Measurements from ENCODE around the gene CCDC57.

CCDC57 gene

DNA sequence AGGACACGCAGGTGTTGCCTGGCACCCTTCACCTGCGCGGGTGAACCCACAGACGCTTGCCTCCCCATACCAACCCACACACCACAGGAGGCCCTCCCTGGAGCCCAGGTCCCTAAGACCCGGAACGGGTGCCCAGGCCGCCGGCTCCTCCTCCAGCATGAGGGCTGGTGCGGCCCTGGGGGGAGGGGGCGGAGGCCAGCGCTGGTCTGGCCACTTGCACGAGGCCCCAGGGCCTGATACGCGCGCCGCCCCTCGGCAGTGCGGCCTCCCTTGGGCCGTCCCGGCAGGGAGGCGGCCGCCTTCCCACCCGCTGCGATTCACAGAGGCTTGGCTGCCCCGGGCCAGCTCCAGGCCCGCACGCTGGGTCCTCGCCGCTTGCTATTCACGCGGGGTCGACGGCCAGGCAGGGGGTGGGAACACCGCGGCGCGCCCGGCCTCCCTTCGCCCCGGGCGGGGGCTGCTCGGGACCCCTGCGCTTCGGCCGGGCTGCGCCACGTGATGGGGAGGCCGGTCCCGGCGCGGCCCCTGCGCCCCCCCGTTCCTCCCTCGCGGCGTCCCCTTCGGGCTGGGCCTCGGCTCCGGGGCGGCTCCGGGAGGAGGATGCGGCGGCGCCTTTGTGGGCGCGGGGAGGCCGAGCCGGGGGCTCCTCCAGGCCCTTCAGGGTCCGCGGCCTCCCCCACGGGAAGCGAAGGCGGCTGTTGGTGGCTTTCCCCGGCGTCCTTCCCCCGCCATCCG, 115.3 kb downstream of the CCDC57 start:
- peak overlapping the region; percentile 55 for H3K27ac Mint-ChIP-seq
- DNase-seq: peak; percentile 52
- H3K9me3 Mint-ChIP-seq: no peaks in the 10 kb centered on the region
- peaks cover 13% of the 10 kb centered on the region for H3K36me3 Mint-ChIP-seq
- CTCF ChIA-PET: no interaction called here
- H3K4me3 Mint-ChIP-seq: peak overlapping the region; percentile 74
- peaks cover 19% of the 10 kb centered on the region for H3K4me1 Mint-ChIP-seq
- no peaks in the 10 kb centered on the region for H3K27me3 Mint-ChIP-seq

DNA sequence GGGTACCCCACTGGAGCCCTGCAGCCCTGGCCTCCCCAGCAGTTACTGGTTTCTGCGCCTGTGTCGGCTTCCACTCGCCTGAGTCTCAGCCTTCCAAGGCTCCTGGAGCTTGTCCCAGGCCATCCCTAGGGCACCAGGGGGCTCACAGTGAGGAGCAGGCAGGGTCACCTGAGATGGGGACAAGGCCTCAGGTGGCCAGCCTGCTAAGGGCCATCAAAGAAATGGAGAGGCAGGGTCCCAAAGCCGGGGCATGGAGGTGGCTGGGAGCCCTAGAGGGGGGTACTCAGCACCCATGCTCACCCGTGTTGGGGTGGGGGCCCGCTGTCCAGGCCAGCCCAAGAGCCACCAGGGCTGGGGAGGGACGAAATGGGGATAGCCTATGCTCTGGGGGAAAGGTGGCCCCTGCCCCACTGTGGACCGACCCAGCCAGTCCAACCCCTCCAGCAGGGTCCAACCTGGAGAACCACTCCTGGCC, 115.9 kb downstream of the CCDC57 start:
- H3K4me3 Mint-ChIP-seq: peak overlapping the region; percentile 72
- CTCF ChIA-PET: interaction anchor here (0.9 to 1.6 kb wide), 2 partner anchors 9 to 57 kb away, joined by 3 to 5 read pairs; no protein-coding TSS in a partner anchor
- H3K4me1 Mint-ChIP-seq: peaks cover 17% of the 10 kb centered on the region
- no peaks in the 10 kb centered on the region for H3K27me3 Mint-ChIP-seq
- H3K36me3 Mint-ChIP-seq: peaks cover 14% of the 10 kb centered on the region
- H3K27ac Mint-ChIP-seq: peak overlapping the region; percentile 55
- H3K9me3 Mint-ChIP-seq: no peaks in the 10 kb centered on the region
- no peak for DNase-seq

DNA sequence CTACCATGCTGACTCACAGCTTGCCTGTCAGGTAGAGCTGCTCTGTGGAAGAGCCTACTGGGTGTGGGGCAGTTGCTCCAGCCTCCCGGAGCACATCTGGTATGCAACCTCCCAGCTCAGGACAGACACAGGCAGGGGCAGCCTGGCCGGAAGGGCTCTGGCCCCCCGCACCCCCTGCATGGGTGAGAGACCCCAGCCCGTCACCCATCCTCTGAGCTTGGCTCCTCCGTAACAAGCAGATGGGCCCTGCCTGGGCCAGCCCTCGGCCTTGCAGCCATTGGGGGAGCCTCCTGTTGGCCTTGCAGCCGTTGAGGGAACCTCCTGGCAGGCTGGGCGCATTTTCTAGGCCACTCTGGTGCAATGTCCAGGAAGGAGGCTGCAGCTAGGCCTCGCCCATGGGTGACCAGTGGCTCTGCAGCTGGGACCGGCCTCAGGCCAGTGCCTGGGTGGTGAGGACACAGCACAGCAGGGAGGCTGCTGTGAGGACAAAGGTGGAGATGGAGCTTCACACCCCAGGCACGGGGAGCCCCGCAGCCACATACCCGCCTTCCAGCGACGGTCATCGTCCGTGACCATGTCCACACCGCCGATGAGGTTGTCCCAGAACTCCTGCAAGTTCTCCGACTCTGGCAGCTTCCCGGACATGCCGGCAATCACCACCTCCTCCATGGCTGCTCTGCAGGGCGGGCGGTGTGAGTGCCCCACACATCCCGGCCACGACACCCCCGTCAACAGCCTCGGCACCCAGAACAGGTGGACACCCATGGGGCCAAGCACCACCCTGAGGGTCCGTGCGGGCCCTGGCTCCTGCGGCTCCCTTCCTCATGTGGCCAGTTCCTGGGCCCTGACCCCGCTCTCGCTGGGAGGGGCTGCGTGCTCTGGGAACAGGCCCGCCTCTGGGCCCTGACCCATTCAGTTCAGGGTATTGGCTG, 116.6 kb downstream of the CCDC57 start:
- H3K36me3 Mint-ChIP-seq: peaks cover 13% of the 10 kb centered on the region
- peak overlapping the region; percentile 19 for H3K27ac Mint-ChIP-seq
- no peak for DNase-seq
- H3K4me3 Mint-ChIP-seq: peak overlapping the region; percentile 72
- H3K9me3 Mint-ChIP-seq: no peaks in the 10 kb centered on the region
- no peaks in the 10 kb centered on the region for H3K27me3 Mint-ChIP-seq
- peaks cover 17% of the 10 kb centered on the region for H3K4me1 Mint-ChIP-seq
- CTCF ChIA-PET: interaction anchor here (0.8 to 1.6 kb wide), 3 partner anchors 10 to 64 kb away, joined by 3 to 5 read pairs (median 3); partner anchors contain the start of gene RAC3

DNA sequence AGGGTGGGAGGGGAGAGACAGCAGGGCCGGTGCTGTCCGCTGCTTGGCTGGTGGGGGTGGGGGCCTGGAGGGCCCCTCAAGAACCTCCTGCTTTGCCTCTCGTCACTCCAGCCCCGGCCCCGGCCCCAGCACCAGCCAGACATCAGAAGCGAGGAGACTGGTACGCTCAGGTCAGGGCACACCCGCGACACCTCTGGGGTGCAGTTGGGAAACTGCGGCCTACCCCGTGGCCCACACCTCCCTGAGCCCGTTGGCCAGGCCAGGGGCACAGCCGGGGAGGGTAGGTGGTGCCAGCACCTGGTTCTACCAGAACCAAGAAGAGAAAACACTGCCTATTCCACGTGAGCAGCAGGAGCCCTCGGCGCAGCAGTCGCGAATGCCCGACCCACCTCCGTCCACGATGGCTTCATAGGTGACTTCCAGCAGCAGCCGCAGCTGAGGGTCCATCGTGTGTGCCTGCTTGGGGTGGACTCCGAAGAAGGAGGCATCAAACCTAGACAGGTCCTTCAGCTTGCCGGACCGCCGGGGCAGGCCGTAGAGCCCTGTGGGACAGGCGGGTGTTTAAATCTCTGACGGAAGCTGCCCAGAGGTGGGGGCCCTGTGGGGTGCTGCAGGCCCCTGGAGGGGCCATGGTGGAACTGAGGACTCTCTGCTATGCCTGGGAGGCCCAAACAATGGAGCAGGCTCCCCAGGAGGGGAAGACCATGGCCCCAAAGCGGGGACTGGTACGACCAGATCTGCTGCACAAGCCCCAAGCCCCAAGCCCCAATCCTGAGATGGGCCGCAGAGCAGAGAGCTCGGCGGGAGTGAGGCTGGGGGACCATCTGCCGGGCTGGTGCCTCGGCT, 117.5 kb downstream of the CCDC57 start:
- peaks cover 15% of the 10 kb centered on the region for H3K36me3 Mint-ChIP-seq
- no peaks in the 10 kb centered on the region for H3K27me3 Mint-ChIP-seq
- H3K9me3 Mint-ChIP-seq: no peaks in the 10 kb centered on the region
- H3K4me3 Mint-ChIP-seq: peak overlapping the region; percentile 60
- peaks cover 17% of the 10 kb centered on the region for H3K4me1 Mint-ChIP-seq
- CTCF ChIA-PET: interaction anchor here (1.6 kb wide), 1 partner anchor 11 kb away, joined by 5 read pairs; no protein-coding TSS in a partner anchor
- DNase-seq: no peak
- peak overlapping the region; percentile 49 for H3K27ac Mint-ChIP-seq

DNA sequence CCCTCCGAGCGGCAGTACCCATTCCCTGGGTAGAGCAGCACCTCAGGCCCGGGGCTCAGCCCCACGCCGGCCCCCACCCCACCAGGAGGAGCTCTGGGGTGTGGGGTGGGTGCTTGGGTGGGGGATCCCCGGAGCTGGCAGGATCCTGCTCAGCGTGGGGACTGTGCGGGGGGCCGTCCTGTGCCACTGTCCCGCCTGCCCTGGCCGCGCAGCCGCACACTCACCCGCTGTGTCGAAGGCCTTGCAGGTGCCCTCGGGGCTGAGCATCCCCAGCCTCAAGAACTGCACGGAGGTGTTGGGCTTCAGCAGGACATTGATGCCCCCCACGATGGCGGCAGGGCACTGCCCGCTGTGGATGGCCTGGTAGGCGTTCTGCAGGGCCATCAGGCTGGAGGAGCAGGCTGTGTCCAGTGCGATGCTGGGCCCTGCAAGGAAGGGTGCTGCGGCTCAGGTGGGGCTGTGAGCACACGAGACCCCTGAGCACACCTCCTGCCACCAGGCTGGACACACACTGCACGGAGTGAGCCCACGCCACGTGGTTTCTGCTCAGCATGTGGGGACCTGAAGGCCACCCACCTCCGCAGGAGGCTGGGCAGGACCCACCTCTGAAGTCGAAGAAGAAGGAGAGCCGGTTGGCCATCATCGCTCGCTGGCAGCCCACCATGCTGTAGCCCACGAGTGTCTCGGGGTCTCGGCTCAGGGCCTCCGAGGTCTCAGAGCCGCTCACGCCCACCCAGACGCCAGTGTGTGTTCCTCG, 119.5 kb downstream of the CCDC57 start:
- DNase-seq: no peak
- CTCF ChIA-PET: no interaction called here
- Mint-ChIP-seq H3K4me3 (no peak overlapping the region), H3K4me1 (peaks cover 13% of the 10 kb centered on the region), H3K27ac (no peak overlapping the region), H3K36me3 (peaks cover 18% of the 10 kb centered on the region), H3K27me3 (no peaks in the 10 kb centered on the region), H3K9me3 (no peaks in the 10 kb centered on the region)

DNA sequence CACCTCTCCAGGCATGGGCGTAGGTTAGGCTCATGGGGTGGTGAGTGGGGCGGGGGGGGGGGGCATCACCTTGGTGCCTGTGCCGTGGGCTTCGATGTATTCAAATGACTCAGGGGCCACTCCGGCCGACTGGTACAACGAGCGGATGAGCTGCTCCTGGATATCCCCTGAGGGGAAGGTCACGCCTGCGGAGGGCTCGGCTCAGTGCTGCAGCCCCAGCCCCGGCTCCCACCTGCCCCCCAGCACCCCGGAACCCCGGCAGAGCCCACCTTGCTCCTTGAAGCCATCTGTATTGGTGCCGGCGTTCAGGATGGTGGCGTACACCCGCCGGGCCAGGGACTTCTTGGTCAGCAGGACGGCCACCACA, 120.0 kb downstream of the CCDC57 start:
- DNase-seq: no peak
- no peak overlapping the region for H3K4me3 Mint-ChIP-seq
- H3K9me3 Mint-ChIP-seq: no peaks in the 10 kb centered on the region
- no peaks in the 10 kb centered on the region for H3K27me3 Mint-ChIP-seq
- peaks cover 20% of the 10 kb centered on the region for H3K36me3 Mint-ChIP-seq
- peaks cover 13% of the 10 kb centered on the region for H3K4me1 Mint-ChIP-seq
- no peak overlapping the region for H3K27ac Mint-ChIP-seq
- CTCF ChIA-PET: no interaction called here

DNA sequence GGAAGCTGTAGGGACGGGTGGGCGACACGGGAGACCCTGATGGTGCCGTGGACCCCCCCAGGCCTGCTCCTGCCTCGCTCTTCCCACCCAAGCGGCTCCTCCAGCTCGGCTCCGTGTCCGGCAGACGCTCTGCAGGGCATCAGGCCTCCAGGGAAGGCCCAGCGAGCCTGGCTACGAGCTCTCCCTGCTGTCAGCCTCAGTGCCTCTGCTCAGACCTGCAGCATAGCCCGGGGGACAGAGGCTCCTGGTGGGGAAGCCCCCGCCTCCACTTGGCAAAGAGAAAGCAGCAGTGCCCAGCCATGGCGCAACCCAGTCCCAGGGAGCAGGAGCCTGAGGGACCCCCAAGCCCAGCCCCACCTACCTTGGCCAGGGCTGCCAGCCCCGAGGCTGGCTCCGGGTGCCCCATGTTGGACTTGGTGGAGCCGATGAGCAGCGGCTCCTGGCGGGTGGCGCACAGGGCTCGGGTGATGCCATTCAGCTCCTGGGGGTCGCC, 120.5 kb downstream of the CCDC57 start:
- Mint-ChIP-seq H3K27me3 (no peaks in the 10 kb centered on the region), H3K9me3 (no peaks in the 10 kb centered on the region), H3K4me1 (peaks cover 13% of the 10 kb centered on the region), H3K4me3 (no peak overlapping the region), H3K36me3 (peaks cover 20% of the 10 kb centered on the region), H3K27ac (no peak overlapping the region)
- no peak for DNase-seq
- CTCF ChIA-PET: no interaction called here

DNA sequence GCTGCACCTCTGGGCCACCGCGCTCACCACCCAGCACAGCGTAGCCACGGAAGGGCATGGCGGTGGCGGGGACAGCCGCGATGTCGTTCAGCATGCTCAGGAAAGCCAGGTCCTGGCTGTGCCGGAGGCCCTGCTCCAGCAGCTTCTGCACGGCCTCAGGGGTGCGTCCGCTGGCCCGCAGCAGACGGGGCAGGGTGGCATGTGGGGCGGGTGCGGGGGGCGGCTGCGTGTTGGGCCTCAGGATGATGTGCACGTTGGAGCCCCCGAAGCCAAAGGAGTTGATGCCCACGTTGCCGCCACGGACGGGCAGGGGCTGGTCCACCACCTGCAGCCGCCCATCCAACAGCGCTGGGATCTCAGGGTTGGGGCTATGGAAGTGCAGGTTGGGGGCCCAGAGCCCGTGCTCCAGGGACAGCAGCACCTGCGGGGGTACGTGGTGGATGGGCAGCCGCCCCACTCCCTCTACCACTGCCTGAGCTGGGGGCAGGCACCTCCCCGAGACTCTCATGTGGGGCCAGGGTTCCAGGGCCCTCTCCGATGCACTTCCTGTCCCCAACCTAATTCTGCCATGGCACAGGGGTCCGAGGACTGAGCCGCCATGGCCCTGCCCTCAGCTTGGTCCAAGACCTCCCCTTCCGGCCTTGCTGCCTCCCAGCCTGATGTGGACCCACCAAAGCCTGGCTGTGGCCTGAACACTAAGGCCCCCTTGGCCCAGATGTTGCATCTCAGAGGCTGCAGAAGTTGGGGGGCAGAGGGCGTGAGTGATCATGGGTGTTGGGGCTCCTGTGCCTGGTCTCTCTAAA, 121.2 kb downstream of the CCDC57 start:
- Mint-ChIP-seq H3K4me3 (no peak overlapping the region), H3K9me3 (no peaks in the 10 kb centered on the region), H3K4me1 (peaks cover 10% of the 10 kb centered on the region), H3K27ac (no peak overlapping the region), H3K27me3 (no peaks in the 10 kb centered on the region), H3K36me3 (peaks cover 22% of the 10 kb centered on the region)
- CTCF ChIA-PET: no interaction called here
- DNase-seq: no peak

DNA sequence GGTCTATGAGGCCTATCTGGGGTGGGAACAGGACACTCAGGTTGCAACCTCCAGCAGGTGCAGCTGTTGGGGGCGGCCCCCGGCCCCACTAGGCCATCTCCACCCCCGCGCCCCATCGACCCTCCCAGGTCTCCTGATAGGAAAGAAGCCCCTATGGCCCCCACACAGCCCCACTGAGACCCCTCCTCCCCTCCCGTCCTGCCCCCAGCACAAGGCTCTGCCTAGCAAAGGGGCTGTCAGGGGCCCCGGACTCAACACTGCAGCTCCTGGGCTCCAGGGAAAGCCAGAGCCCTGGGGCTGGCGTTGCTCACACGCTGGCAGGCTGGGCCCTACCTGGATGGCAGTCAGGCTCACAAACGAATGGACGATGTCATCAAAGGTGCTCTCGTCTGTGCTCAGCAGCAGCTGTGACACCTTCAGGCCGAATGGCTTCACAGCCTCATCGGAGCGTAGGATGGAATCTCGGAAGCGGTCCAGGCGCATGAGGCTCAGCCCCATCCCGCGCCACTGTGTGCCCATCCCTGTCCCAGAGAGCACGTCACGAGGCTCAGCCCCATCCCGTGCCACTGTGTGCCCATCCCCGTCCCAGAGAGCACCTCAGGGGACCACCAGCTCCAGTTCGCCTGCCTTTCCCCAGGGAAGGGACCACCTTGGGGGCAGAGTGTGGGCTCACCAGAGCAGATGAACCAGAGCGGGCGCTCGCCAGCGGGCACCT, 121.9 kb downstream of the CCDC57 start:
- Mint-ChIP-seq H3K9me3 (no peaks in the 10 kb centered on the region), H3K4me3 (no peak overlapping the region)
- CTCF ChIA-PET: no interaction called here

DNA sequence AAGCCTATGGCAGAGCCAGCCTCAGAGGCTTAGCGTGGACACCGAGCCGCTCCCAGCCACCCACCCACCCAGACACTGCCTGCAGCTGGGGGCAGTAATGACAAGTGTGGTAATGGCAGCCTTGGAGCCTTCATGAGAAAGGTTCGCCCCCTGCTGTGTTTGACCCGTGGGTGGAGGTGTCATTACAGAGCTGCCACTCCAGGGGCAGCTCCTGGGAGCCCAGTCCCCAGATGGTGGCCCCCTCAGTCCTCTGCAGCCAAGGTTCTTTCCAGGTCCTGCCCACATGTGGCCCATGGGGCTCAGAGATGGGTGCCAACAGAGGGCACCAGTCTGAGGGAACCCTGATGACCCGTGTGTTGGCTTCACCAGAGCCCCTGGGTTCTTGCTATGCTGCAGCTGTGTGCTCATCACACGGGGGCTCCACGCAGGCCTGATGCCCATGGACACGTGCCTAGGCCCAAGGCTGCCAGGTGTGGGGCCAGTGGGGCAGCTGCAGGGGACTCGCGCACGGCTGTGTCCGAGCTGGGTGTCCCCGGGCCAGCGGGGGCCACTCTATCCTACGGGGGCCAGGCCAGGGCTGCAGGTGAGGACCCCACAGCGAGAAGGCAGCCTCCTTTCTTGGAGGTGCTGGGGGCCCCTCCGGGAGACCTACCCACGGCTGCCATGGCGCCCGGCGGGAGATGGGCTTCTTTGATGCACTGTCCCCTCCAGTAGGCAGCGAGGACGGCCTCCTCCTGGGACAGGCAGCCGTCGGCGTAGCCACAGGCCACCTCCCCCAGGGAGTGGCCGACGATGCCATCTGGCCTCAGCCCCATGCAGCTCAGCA, 122.7 kb downstream of the CCDC57 start:
- Mint-ChIP-seq H3K4me1 (peaks cover 2% of the 10 kb centered on the region), H3K27me3 (no peaks in the 10 kb centered on the region), H3K27ac (no peak overlapping the region), H3K36me3 (peaks cover 17% of the 10 kb centered on the region), H3K9me3 (no peaks in the 10 kb centered on the region), H3K4me3 (no peak overlapping the region)
- CTCF ChIA-PET: no interaction called here
- DNase-seq: no peak

More for the DNA sequence above, 121.9 kb downstream of the CCDC57 start:
- DNase-seq: no peak
- Mint-ChIP-seq H3K4me1 (peaks cover 4% of the 10 kb centered on the region), H3K27ac (no peak overlapping the region), H3K36me3 (peaks cover 18% of the 10 kb centered on the region), H3K27me3 (no peaks in the 10 kb centered on the region)

DNA sequence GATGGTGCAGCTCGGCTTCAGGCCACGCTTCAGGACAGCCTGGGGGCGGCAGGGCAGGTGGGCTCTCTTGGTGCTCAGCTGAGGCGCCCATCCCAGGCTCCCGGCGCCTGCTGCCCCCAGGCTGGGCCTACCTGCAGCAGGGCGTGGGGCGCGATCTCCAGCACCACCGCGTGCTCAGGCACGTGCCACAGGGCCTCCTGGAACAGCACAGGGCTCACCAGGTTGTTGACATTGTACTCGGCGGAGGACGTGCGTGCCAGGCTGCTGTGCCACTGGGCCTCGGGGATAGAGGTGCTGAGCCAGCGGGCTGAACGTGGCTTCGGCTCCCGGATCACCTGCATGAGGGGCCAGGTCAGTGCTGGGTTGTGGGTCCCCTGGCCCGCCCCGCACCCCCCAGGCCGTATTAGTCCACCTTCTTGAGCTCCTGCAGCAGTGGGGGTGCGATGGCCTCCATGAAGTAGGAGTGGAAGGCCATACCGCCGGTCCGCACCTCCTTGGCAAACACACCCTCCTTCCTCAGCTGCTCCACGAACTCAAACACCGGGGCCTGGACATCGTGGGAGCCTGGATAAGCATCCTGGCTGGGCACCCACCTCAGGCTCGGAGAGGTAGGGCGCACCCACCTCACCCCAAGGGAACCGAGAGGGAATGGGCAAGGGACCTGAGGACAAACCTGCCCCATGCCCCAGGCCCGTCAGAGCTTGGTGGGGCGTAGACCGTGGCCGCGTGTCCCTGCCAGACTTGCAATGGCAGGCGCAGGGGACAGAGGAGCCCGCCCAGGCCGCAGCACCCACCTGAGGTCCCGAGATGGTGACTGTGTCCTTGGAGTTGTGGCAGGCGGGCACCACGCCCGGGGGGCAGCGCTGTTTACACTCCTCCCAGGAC, 123.6 kb downstream of the CCDC57 start:
- Mint-ChIP-seq H3K4me3 (no peak overlapping the region), H3K27me3 (no peaks in the 10 kb centered on the region), H3K4me1 (peaks cover 2% of the 10 kb centered on the region), H3K36me3 (peaks cover 21% of the 10 kb centered on the region), H3K9me3 (no peaks in the 10 kb centered on the region), H3K27ac (no peak overlapping the region)
- DNase-seq: no peak
- CTCF ChIA-PET: no interaction called here
